Activated naive CD4-positive, alpha-beta T cell treated with anti-CD3 and anti-CD28 coated beads, Interleukin-2, amount 10 ng/mL, durations not matched to agents 7 days and 5 days (primary cell): ENCODE results near the gene DHRS7B.
"Not testable (repeated sequence)": the region's sequence is repeated elsewhere in the genome, so short reads cannot be mapped to it uniquely, and the experiment has no call there.

Source experiments
- CTCF ChIA-PET: fragments of 350-600 bp; sonication (Branson Sonifier 250); formaldehyde crosslinking; loops from one replicate; lab custom pipeline; 2021; ENCODE audit warnings: antibody characterized with exemption; lab: Charles Lee
- DNase-seq: peaks from one replicate; pipeline ENCODE4 v3.0.0-alpha.2; 2020
- H3K27ac Mint-ChIP-seq: one replicate; pipeline ENCODE4 v1.8.0; 2021; ENCODE audit warnings: mild to moderate bottlenecking, moderate library complexity, mixed read lengths
- H3K27me3 Mint-ChIP-seq: one replicate; pipeline ENCODE4 v1.8.0; 2021; ENCODE audit warnings: mild to moderate bottlenecking, mixed read lengths
- H3K36me3 Mint-ChIP-seq: one replicate; pipeline ENCODE4 v1.8.0; 2021; ENCODE audit warnings: mixed read lengths
- H3K4me1 Mint-ChIP-seq: one replicate; pipeline ENCODE4 v1.8.0; 2021; ENCODE audit warnings: mixed read lengths
- H3K4me3 Mint-ChIP-seq: one replicate; pipeline ENCODE4 v1.8.0; 2021; ENCODE audit warnings: mild to moderate bottlenecking, moderate library complexity, mixed read lengths
- H3K9me3 Mint-ChIP-seq: one replicate; pipeline ENCODE4 v1.8.0; 2021; ENCODE audit warnings: mixed read lengths

DHRS7B gene

GRCh38 chr17:21124086-21124485 lies 2.7 kb upstream of the DHRS7B start:
- DNase-seq = no peak
- Mint-ChIP-seq H3K27ac (no peak overlapping the region), H3K4me1 (peaks cover 43% of the 10 kb centered on the region), H3K36me3 (peaks cover 3% of the 10 kb centered on the region), H3K9me3 (no peaks in the 10 kb centered on the region), H3K27me3 (peaks cover 3% of the 10 kb centered on the region), H3K4me3 (no peak overlapping the region)
- CTCF ChIA-PET = no interaction called here

DNA sequence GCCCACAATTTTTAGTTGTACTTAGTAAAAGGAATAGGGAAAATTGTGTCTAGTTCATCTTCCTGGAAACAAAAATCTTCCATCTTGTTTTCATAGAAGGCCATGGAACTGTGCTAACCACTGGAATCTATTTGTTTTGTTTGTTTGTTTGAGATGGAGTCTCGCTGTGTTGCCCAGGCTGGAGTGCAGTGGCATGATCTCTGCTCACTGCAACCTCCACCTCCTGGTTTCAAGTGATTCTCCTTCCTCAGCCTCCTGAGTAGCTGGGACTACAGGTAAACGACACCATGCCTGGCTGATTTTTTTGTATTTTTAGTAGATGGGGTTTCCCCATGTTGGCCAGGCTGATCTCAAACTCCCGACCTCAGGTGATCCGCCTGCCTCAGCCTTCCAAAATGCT lies 2.2 kb upstream of the DHRS7B start:
- peaks cover 44% of the 10 kb centered on the region for H3K4me1 Mint-ChIP-seq
- H3K27me3 Mint-ChIP-seq, H3K27ac Mint-ChIP-seq, H3K36me3 Mint-ChIP-seq, H3K4me3 Mint-ChIP-seq, H3K9me3 Mint-ChIP-seq, DNase-seq, CTCF ChIA-PET: not testable (repeated sequence)

DNA sequence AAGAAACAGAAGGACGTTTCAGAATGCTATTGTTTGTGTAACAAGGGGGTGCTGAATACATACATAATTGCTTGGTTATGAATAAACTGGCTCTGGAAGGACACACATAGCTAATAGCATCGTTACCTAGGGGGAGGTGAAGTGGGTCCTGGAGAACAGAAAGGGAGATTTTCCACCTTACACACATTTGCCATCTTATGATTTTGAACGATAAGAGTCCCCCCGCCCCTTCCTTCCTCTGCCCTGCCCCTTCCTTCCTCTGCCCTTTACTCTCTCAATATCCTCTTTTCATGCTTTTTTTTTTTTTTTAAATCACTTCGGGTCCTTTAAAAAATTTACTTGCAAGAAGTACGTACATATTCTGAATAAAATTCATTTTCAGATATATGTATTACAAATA lies 902 bp upstream of the DHRS7B start:
- Mint-ChIP-seq H3K27ac (peak overlapping the region; percentile 93), H3K4me1 (peaks cover 37% of the 10 kb centered on the region), H3K36me3 (peaks cover 4% of the 10 kb centered on the region), H3K27me3 (peaks cover 3% of the 10 kb centered on the region), H3K9me3 (no peaks in the 10 kb centered on the region), H3K4me3 (peak overlapping the region; percentile 87)
- CTCF ChIA-PET = no interaction called here
- peak; percentile 82 for DNase-seq

GRCh38 chr17:21127509-21128077 lies 829 bp downstream of the DHRS7B start:
- H3K36me3 Mint-ChIP-seq = peaks cover 7% of the 10 kb centered on the region
- H3K27ac Mint-ChIP-seq = peak overlapping the region; percentile 93
- H3K4me3 Mint-ChIP-seq = peak overlapping the region; percentile 87
- CTCF ChIA-PET = interaction anchor here (0.7 to 4.8 kb wide), 3 partner anchors 8 to 329 kb away, joined by 3 to 20 read pairs (median 3); no protein-coding TSS in a partner anchor
- no peaks in the 10 kb centered on the region for H3K27me3 Mint-ChIP-seq
- H3K4me1 Mint-ChIP-seq = peaks cover 37% of the 10 kb centered on the region
- H3K9me3 Mint-ChIP-seq = peaks cover 2% of the 10 kb centered on the region
- no peak for DNase-seq

DNA sequence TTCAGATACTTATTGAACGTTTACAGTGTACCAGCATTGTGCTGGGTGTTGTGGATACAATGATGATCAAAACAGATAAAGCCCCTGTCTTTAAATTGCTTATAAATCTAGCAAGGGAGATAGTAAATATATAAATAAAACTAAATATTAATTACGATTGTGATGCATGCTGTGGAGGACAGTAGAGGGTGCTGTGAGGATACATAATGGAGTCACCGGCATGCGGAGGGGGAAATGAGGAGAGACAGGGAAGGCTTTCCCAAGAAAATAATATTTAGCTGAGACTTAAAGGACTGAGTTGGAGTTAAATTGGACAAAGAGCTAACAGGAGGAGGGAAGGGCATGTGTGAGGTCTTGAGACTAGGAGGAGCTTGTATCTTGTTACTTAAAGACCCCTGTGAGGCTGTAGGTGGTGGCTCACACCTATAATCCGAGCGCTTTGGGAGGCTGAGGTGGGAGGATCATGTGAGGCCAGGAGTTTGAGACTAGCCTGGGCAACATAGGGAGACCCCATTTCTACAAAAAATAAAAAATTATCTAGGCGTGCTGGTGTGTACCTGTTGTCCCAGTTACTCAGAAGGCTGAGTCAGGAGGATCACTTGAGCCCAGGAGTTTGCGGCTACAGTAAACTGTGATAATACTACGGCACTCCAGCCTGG lies 2.4 kb downstream of the DHRS7B start:
- DNase-seq = no peak
- Mint-ChIP-seq H3K4me3 (peak overlapping the region; percentile 62), H3K36me3 (peaks cover 17% of the 10 kb centered on the region), H3K27ac (no peak overlapping the region), H3K27me3 (no peaks in the 10 kb centered on the region), H3K9me3 (peaks cover 8% of the 10 kb centered on the region), H3K4me1 (peaks cover 37% of the 10 kb centered on the region)
- CTCF ChIA-PET = interaction anchor here (0.7 to 4.8 kb wide), 7 partner anchors 10 to 319 kb away, joined by 3 to 20 read pairs (median 4); no protein-coding TSS in a partner anchor

- H3K9me3 Mint-ChIP-seq = peaks cover 18% of the 10 kb centered on the region
- no peaks in the 10 kb centered on the region for H3K27me3 Mint-ChIP-seq
- no peak overlapping the region for H3K4me3 Mint-ChIP-seq
- peaks cover 20% of the 10 kb centered on the region for H3K36me3 Mint-ChIP-seq
- CTCF ChIA-PET = interaction anchor here (4.8 kb wide), 1 partner anchor 12 kb away, joined by 20 read pairs; no protein-coding TSS in a partner anchor
- DNase-seq = no peak
- H3K27ac Mint-ChIP-seq = no peak overlapping the region
- H3K4me1 Mint-ChIP-seq = peaks cover 22% of the 10 kb centered on the region
These were observed 4.4 kb downstream of the DHRS7B start for GRCh38 chr17:21131137-21131536.

DNA sequence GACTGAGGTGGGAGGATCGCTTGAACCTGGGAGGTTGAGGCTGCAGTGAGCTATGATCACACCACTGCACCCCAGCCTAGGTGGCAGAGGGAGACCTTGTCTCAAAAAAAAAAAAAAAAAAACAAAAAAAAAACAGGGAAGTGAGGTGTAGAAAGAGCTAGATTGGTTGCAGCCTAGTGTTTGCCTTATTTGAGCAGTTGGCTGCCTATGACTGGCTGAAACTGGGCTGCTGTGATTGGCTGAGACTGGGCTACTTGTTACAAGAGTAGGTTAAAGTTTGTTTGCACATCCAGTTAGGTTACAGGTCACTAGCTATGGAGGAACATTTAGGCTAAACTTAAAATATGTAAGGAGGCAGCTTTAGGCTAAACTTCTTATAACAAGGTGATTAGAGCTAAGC lies 5.7 kb downstream of the DHRS7B start:
- no peak overlapping the region for H3K27ac Mint-ChIP-seq
- H3K4me1 Mint-ChIP-seq = peaks cover 12% of the 10 kb centered on the region
- H3K27me3 Mint-ChIP-seq = no peaks in the 10 kb centered on the region
- peaks cover 18% of the 10 kb centered on the region for H3K9me3 Mint-ChIP-seq
- no peak for DNase-seq
- peaks cover 20% of the 10 kb centered on the region for H3K36me3 Mint-ChIP-seq
- CTCF ChIA-PET = interaction anchor here (4.8 kb wide), 1 partner anchor 13 kb away, joined by 20 read pairs; no protein-coding TSS in a partner anchor
- no peak overlapping the region for H3K4me3 Mint-ChIP-seq

- no peak for DNase-seq
- peaks cover 26% of the 10 kb centered on the region for H3K9me3 Mint-ChIP-seq
- H3K4me1 Mint-ChIP-seq = no peaks in the 10 kb centered on the region
- H3K27ac Mint-ChIP-seq = no peak overlapping the region
- CTCF ChIA-PET = no interaction called here
- H3K36me3 Mint-ChIP-seq = peaks cover 25% of the 10 kb centered on the region
- no peak overlapping the region for H3K4me3 Mint-ChIP-seq
- no peaks in the 10 kb centered on the region for H3K27me3 Mint-ChIP-seq
These were observed 7.8 kb downstream of the DHRS7B start for GRCh38 chr17:21134559-21134958.

DNA sequence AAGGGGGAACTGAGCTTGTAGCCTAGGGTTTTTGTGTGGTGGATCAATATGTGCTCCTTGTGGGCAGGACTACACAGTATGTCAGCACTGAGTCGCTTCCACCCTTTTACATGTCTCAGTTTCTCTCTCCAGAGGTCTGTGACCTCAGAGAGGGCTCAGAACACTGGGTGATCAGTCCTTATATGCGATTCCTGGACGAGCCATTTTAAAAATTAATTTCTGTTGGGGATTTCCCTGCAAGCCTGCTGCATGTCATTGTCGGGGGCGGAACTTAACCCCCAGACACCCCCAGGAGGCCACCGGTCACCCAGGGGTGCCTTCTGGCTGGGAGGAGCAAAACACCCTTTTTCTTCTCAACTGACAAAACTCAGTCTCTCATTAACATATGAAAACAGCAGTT lies 14.1 kb downstream of the DHRS7B start:
- no peak for DNase-seq
- Mint-ChIP-seq H3K27ac (peak overlapping the region; percentile 7), H3K36me3 (peaks cover 24% of the 10 kb centered on the region), H3K4me1 (no peaks in the 10 kb centered on the region), H3K27me3 (no peaks in the 10 kb centered on the region), H3K9me3 (peaks cover 8% of the 10 kb centered on the region), H3K4me3 (no peak overlapping the region)
- CTCF ChIA-PET = no interaction called here

GRCh38 chr17:21141331-21141730 lies 14.6 kb downstream of the DHRS7B start:
- H3K27ac Mint-ChIP-seq = no peak overlapping the region
- H3K4me1 Mint-ChIP-seq = no peaks in the 10 kb centered on the region
- H3K36me3 Mint-ChIP-seq = peaks cover 28% of the 10 kb centered on the region
- CTCF ChIA-PET = no interaction called here
- no peaks in the 10 kb centered on the region for H3K27me3 Mint-ChIP-seq
- H3K4me3 Mint-ChIP-seq = no peak overlapping the region
- DNase-seq = no peak
- peaks cover 8% of the 10 kb centered on the region for H3K9me3 Mint-ChIP-seq

DNA sequence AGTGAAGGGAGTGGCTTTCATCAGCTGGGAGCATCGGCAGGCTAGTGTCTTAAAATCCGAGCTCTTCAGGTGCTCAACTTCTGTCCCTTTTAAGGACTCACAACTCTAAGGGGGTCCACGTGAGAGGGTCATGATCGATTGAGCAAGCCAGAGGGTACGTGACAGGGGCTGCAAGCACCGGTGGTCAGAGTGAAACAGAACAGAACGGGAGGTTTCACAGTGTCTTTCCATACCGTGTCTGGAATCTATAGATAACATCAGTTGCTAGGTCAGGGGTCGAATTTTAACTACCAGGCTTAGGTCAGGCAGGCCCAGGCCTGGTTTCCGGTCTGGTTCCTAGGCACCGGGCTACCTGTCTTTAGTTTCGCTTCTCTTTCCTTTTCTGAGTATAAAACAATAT lies 15.3 kb downstream of the DHRS7B start:
- CTCF ChIA-PET, H3K27me3 Mint-ChIP-seq, H3K4me3 Mint-ChIP-seq, H3K4me1 Mint-ChIP-seq, H3K9me3 Mint-ChIP-seq, DNase-seq, H3K27ac Mint-ChIP-seq: not testable (repeated sequence)
- H3K36me3 Mint-ChIP-seq = peaks cover 36% of the 10 kb centered on the region

DNA sequence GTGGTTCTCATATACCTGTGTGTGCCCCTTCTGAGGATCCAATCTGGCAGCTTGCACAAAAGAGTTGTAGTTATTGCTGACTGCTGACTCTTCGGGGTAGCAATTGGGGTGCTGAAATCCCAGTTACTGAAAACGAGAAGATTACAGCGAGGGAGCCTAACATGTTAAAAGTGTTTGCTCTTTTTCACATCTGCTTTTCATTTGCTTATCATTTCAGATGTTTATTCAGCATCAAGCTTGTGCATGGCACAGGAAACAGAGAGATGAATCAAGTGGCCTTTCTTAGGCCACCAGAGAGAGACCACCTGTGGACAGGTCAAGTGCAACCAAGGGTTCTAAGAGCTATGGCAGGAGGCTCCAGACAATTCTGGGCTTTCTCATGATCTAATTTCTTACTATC lies 16.9 kb downstream of the DHRS7B start:
- no peaks in the 10 kb centered on the region for H3K4me1 Mint-ChIP-seq
- DNase-seq = no peak
- H3K9me3 Mint-ChIP-seq = peaks cover 7% of the 10 kb centered on the region
- H3K36me3 Mint-ChIP-seq = peaks cover 40% of the 10 kb centered on the region
- H3K27me3 Mint-ChIP-seq = no peaks in the 10 kb centered on the region
- CTCF ChIA-PET = no interaction called here
- H3K27ac Mint-ChIP-seq = no peak overlapping the region
- no peak overlapping the region for H3K4me3 Mint-ChIP-seq

GRCh38 chr17:21144299-21144698 lies 17.5 kb downstream of the DHRS7B start:
- H3K9me3 Mint-ChIP-seq, H3K27me3 Mint-ChIP-seq, CTCF ChIA-PET, H3K4me1 Mint-ChIP-seq, H3K27ac Mint-ChIP-seq, DNase-seq, H3K4me3 Mint-ChIP-seq: not testable (repeated sequence)
- peaks cover 46% of the 10 kb centered on the region for H3K36me3 Mint-ChIP-seq

- Mint-ChIP-seq H3K27ac (no peak overlapping the region), H3K4me1 (peaks cover 7% of the 10 kb centered on the region), H3K36me3 (peaks cover 43% of the 10 kb centered on the region), H3K27me3 (no peaks in the 10 kb centered on the region), H3K4me3 (no peak overlapping the region), H3K9me3 (peaks cover 15% of the 10 kb centered on the region)
- DNase-seq = no peak
- CTCF ChIA-PET = no interaction called here
These were observed 19.7 kb downstream of the DHRS7B start for GRCh38 chr17:21146362-21147015.

GRCh38 chr17:21149621-21150020 lies 22.9 kb downstream of the DHRS7B start:
- CTCF ChIA-PET = no interaction called here
- H3K4me3 Mint-ChIP-seq = no peak overlapping the region
- H3K4me1 Mint-ChIP-seq = peaks cover 7% of the 10 kb centered on the region
- H3K27me3 Mint-ChIP-seq = no peaks in the 10 kb centered on the region
- H3K36me3 Mint-ChIP-seq = peaks cover 36% of the 10 kb centered on the region
- peaks cover 35% of the 10 kb centered on the region for H3K9me3 Mint-ChIP-seq
- no peak overlapping the region for H3K27ac Mint-ChIP-seq
- DNase-seq = no peak
